ENCODE data around the gene B3GNT5. TPM values are rescaled to one million over a fixed set of nuclear protein-coding genes. Genes with fewer than 3 reads are reported as not detected.
A peak's percentile ranks its signal among the peaks of the same experiment; 100 is the strongest.

B3GNT5 gene
- total and polyA plus RNA-seq, 9 of the 15 experiments (the other 6 are each of a cell fraction or from before 2014, with no cell fraction given): 8.8 to 23.8 (median 14.4) TPM

- in situ Hi-C loops (cut with MboI) (no loop called here), intact Hi-C loops (cut with micrococcal nuclease) (no loop called here)
- FAIRE-seq (no peak), ATAC-seq (no peak), DNase-seq (ENCODE audit: extremely low read depth in 1 of 4, low spot score in 3 of 4) (no peak)
- no peak overlapping the region for H2AFZ ChIP-seq (ENCODE audit: low read depth, low read length)
- no peaks in the 10 kb centered on the region for H3K9me3 ChIP-seq (replicated peaks; ENCODE audit: control insufficient read depth, insufficient read depth, low read depth, low read length)
- H3K36me3 ChIP-seq (ENCODE audit: control insufficient read depth, insufficient read depth, low read length): peaks cover 2% of the 10 kb centered on the region; the same call in 1 of the 3 replicates
- TF ChIP-seq, protein P1, sequence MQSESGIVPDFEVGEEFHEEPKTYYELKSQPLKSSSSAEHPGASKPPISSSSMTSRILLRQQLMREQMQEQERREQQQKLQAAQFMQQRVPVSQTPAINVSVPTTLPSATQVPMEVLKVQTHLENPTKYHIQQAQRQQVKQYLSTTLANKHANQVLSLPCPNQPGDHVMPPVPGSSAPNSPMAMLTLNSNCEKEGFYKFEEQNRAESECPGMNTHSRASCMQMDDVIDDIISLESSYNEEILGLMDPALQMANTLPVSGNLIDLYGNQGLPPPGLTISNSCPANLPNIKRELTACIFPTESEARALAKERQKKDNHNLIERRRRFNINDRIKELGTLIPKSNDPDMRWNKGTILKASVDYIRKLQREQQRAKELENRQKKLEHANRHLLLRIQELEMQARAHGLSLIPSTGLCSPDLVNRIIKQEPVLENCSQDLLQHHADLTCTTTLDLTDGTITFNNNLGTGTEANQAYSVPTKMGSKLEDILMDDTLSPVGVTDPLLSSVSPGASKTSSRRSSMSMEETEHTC (IDR thresholded peaks at IDR 0.05): no peak
- TF ChIP-seq ZNF76 (CRISPR knock-in tag; IDR thresholded peaks at IDR 0.05; ENCODE audit: borderline replicate concordance): no peak
- WGBS (ENCODE audit: insufficient coverage, low coverage, missing lambda C conversion rate): 52% methylated on average over 8 of the region's 8 CpGs
- H3K9me1 ChIP-seq (ENCODE audit: control insufficient read depth, insufficient read depth, low read length): no peaks in the 10 kb centered on the region
- no peaks in the 10 kb centered on the region for H3K27me3 ChIP-seq (ENCODE audit: control insufficient read depth in 2 of 2, insufficient read depth in 2 of 2, low read length in 2 of 2)
- BruUV-seq (replicated peaks): no TSS peak
- H3K4me2 ChIP-seq (ENCODE audit: insufficient read depth, low read length): no peak overlapping the region
- no peaks in the 10 kb centered on the region for H3K79me2 ChIP-seq (ENCODE audit: control insufficient read depth, insufficient read depth, low read length)
- no peaks in the 10 kb centered on the region for H4K20me1 ChIP-seq (replicated peaks; ENCODE audit: control insufficient read depth, insufficient read depth, low read length)
- H3K27ac ChIP-seq (ENCODE audit: extremely low read depth, low read depth, low read length): no peak overlapping the region
- ChIA-PET CTCF (ENCODE audit: low intra/inter-chr PET ratio) (no interaction called here), POLR2A (interaction anchor here (0.6 to 1.5 kb wide), 4 partner anchors 11 to 121 kb away, joined by 3 to 6 read pairs (median 4); no protein-coding TSS in a partner anchor)
- peaks cover 11 to 18% of the 10 kb centered on the region in 2 experiments; a peak in 4 of 5 replicates for H3K4me1 ChIP-seq (replicated peaks in 1 of 2; ENCODE audit: control insufficient read depth in 2 of 2, insufficient read depth in 2 of 2, low read length in 2 of 2)
- peak overlapping the region in 1 of 2 experiments; percentile 59; a peak in 1 of 4 replicates for H3K9ac ChIP-seq (ENCODE audit: insufficient read depth in 1 of 2, low read depth in 2 of 2, low read length in 2 of 2)
- H3K4me3 ChIP-seq: no peak overlapping the region
Measured at GRCh38 chr3:183301937-183302580, 49.0 kb downstream of the B3GNT5 start.

DNA sequence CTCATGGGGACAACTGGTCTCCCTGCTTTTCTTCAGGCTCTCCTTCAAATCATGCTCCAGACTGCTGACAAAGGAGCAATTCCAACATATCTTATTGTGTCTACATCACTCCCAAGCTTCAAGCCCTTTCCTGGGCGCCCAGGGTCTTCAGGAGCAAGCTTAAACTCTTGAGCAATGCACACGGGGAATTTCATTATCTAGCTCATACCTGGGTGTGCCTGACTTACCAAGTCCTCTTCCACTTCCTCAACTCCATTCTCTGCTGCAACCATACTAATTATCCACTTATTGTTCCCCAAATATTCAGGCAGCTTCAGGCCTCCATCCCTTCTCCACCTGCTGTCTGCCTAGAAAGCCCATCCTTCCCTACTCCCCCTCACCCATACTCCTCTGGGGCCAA is 50.6 kb downstream of the B3GNT5 start:
- FAIRE-seq: no peak
- BruUV-seq (replicated peaks): no TSS peak
- no peak for TF ChIP-seq ZC3H11A (IDR thresholded peaks at IDR 0.05; ENCODE audit: low read depth, low read length)
- TF ChIP-seq CLOCK (CRISPR knock-in tag; IDR thresholded peaks at IDR 0.05; ENCODE audit: borderline replicate concordance): no peak
- TF ChIP-seq SPI1 (IDR thresholded peaks at IDR 0.05; ENCODE audit: borderline replicate concordance, low read depth, low read length): 0 out of 2 replicates have a peak, but pooled peaks have one; percentile 7
- TF ChIP-seq DNMT1 (IDR thresholded peaks at IDR 0.05): no peak
- TF ChIP-seq IFI16 (CRISPR knock-in tag; IDR thresholded peaks at IDR 0.05): no peak

More for the DNA sequence above, 50.6 kb downstream of the B3GNT5 start:
- H2AFZ ChIP-seq (ENCODE audit: low read depth, low read length): no peak overlapping the region
- no peak overlapping the region for H3K4me2 ChIP-seq (ENCODE audit: insufficient read depth, low read length)
- H3K27me3 ChIP-seq (ENCODE audit: control insufficient read depth in 2 of 2, insufficient read depth in 2 of 2, low read length in 2 of 2): no peaks in the 10 kb centered on the region
- CTCF ChIA-PET (ENCODE audit: low intra/inter-chr PET ratio): no interaction called here
- H3K9me1 ChIP-seq (ENCODE audit: control insufficient read depth, insufficient read depth, low read length): no peaks in the 10 kb centered on the region
- ATAC-seq (no peak), DNase-seq (ENCODE audit: extremely low read depth in 1 of 4, low spot score in 3 of 4) (no peak)
- intact Hi-C loops (cut with micrococcal nuclease) (no loop called here), in situ Hi-C loops (cut with MboI) (no loop called here)
- H3K36me3 ChIP-seq (ENCODE audit: control insufficient read depth, insufficient read depth, low read length): 0 out of 3 replicates have a peak, but pooled peaks cover 2% of the 10 kb centered on the region
- no peaks in the 10 kb centered on the region for H3K9me3 ChIP-seq (replicated peaks; ENCODE audit: control insufficient read depth, insufficient read depth, low read depth, low read length)
- peaks cover 9 to 21% of the 10 kb centered on the region in 2 experiments; a peak in 4 of 5 replicates for H3K4me1 ChIP-seq (replicated peaks in 1 of 2; ENCODE audit: control insufficient read depth in 2 of 2, insufficient read depth in 2 of 2, low read length in 2 of 2)
- POLR2A ChIA-PET: interaction anchor here (1.0 to 1.7 kb wide), 5 partner anchors 10 to 79 kb away, joined by 3 to 4 read pairs (median 4); no protein-coding TSS in a partner anchor
- no peak overlapping the region; a peak in 1 of 4 replicates for H3K9ac ChIP-seq (ENCODE audit: insufficient read depth in 1 of 2, low read depth in 2 of 2, low read length in 2 of 2)
- WGBS (ENCODE audit: insufficient coverage, low coverage, missing lambda C conversion rate): 27% methylated on average over 2 of the region's 2 CpGs
- no peak overlapping the region for H3K4me3 ChIP-seq
- no peaks in the 10 kb centered on the region for H4K20me1 ChIP-seq (replicated peaks; ENCODE audit: control insufficient read depth, insufficient read depth, low read length)
- H3K27ac ChIP-seq (ENCODE audit: extremely low read depth, low read depth, low read length): no peak overlapping the region
- no peaks in the 10 kb centered on the region for H3K79me2 ChIP-seq (ENCODE audit: control insufficient read depth, insufficient read depth, low read length)
